ENCODE results near the gene CEACAM19. TPM values are rescaled to one million over a fixed set of nuclear protein-coding genes. Genes with fewer than 3 reads are reported as not detected.

CEACAM19 gene
- total and polyA plus RNA-seq, 10 of the 15 experiments (the other 5 are each of a cell fraction or from before 2014, with no cell fraction given) = 0.13 to 0.31 (median 0.17) TPM; not detected in 4

- BruUV-seq (replicated peaks) = no TSS peak
- CTCF ChIA-PET = interaction anchor here (3.1 to 16.8 kb wide), 2 partner anchors 9 to 38 kb away, joined by 9 to 513 read pairs; no protein-coding TSS in a partner anchor
- peaks cover 8% of the 10 kb centered on the region; the same call in 1 of the 2 replicates for H3K4me1 ChIP-seq (ENCODE audit: control insufficient read depth, insufficient read depth, low read length)
- in situ Hi-C loops (cut with MboI) (no loop called here), intact Hi-C loops (cut with micrococcal nuclease; ENCODE audit: unreplicated experiment) (no loop called here)
- H3K36me3 ChIP-seq (ENCODE audit: control insufficient read depth in 2 of 2, insufficient read depth in 2 of 2, low read length in 1 of 2) = no peaks in the 10 kb centered on the region
- SMC1A ChIA-PET (ENCODE audit: uncharacterized antibody, unreplicated experiment) = no interaction called here
- H3K9me3 ChIP-seq (replicated peaks; ENCODE audit: control insufficient read depth, insufficient read depth, low read length) = no peaks in the 10 kb centered on the region
- H3K4me3 ChIP-seq = no peak overlapping the region
- no peak for TF ChIP-seq NRF1 (conservative IDR thresholded peaks at IDR 0.05; ENCODE audit: low read depth, low read length)
- TF ChIP-seq JUNB (IDR thresholded peaks at IDR 0.05) = no peak
- no peak for TF ChIP-seq ZNF592 (IDR thresholded peaks at IDR 0.05)
- TF ChIP-seq USF1 (IDR thresholded peaks at IDR 0.05; ENCODE audit: borderline replicate concordance, extremely low read length, insufficient read depth, low read depth, low read length) = no peak
- TF ChIP-seq HDAC6 (IDR thresholded peaks at IDR 0.05; ENCODE audit: unreplicated experiment) = no peak
- no peak for TF ChIP-seq SMAD1 (IDR thresholded peaks at IDR 0.05; ENCODE audit: low read depth, partially characterized antibody)
- H3K9ac ChIP-seq (ENCODE audit: control insufficient read depth, insufficient read depth, low read length) = no peak overlapping the region
- DNase-seq (ENCODE audit: low read depth, low spot score) = no peak
- ATAC-seq = no peak
- no peak for FAIRE-seq
- H3K27me3 ChIP-seq (replicated peaks in 1 of 2; ENCODE audit: control insufficient read depth in 2 of 2, insufficient read depth in 2 of 2, low read length in 1 of 2) = no peaks in the 10 kb centered on the region
- no peak overlapping the region for H2AFZ ChIP-seq (ENCODE audit: control insufficient read depth, low read depth, low read length)
- POLR2A ChIA-PET = interaction anchor here (0.6 to 0.9 kb wide), 2 partner anchors 19 to 22 kb away, joined by 3 to 6 read pairs; no protein-coding TSS in a partner anchor
- RAD21 ChIA-PET (ENCODE audit: unreplicated experiment) = interaction anchor here (0.7 kb wide), 1 partner anchor 39 kb away, joined by 3 read pairs; no protein-coding TSS in a partner anchor
- WGBS (ENCODE audit: insufficient coverage, insufficient replicate concordance, low lambda C conversion rate, missing lambda C conversion rate) = 60% methylated on average over 5 of the region's 5 CpGs
- no peak overlapping the region for H3K27ac ChIP-seq (ENCODE audit: control insufficient read depth, insufficient read depth)
- no peaks in the 10 kb centered on the region for H4K20me1 ChIP-seq (ENCODE audit: control insufficient read depth, insufficient read depth)
- no peaks in the 10 kb centered on the region for H3K79me2 ChIP-seq (ENCODE audit: control insufficient read depth, insufficient read depth, low read length)
- H3K4me2 ChIP-seq (ENCODE audit: control insufficient read depth, insufficient read depth) = no peak overlapping the region
Measured at GRCh38 chr19:44731081-44731480, 59.8 kb downstream of the CEACAM19 start.
